NB4 (cell line): Measurements from ENCODE around the gene METRNL.

Experiments
- CTCF ChIP-seq: IDR thresholded peaks from one replicate; pipeline ENCODE4 v1.5.1; 2012; ENCODE audit warnings: low read depth, low read length
- MAX ChIP-seq: IDR thresholded peaks from 2 replicates; pipeline ENCODE4 v1.6.1; 2011; ENCODE audit warnings: low read depth, low read length
- MYC ChIP-seq: IDR thresholded peaks from 2 replicates; pipeline ENCODE4 v1.6.1; 2011; ENCODE audit warnings: low read depth, low read length
- POLR2A ChIP-seq: IDR thresholded peaks from 2 replicates; pipeline ENCODE4 v1.6.1; 2011; ENCODE audit warnings: mild to moderate bottlenecking; ENCODE audit not compliant: insufficient read length; ENCODE audit errors: extremely low read depth

GRCh38 chr17:83061586-83061985, 17.8 kb upstream of the METRNL start:
- no peak for TF ChIP-seq CTCF
- TF ChIP-seq POLR2A = no peak
- TF ChIP-seq MAX = no peak
- no peak for TF ChIP-seq MYC
